Iris pigment epithelial cell (primary cell): ENCODE results near the gene WNT3.
A peak's percentile ranks its signal among the peaks of the same experiment; 100 is the strongest.
"Not testable (repeated sequence)": the region's sequence is repeated elsewhere in the genome, so short reads cannot be mapped to it uniquely, and the experiment has no call there.

ENCODE experiments used
- DNase-seq: peaks from one replicate; pipeline ENCODE4 v3.0.0-alpha.2; 2011; ENCODE audit warnings: low read depth

Gene WNT3, protein sequence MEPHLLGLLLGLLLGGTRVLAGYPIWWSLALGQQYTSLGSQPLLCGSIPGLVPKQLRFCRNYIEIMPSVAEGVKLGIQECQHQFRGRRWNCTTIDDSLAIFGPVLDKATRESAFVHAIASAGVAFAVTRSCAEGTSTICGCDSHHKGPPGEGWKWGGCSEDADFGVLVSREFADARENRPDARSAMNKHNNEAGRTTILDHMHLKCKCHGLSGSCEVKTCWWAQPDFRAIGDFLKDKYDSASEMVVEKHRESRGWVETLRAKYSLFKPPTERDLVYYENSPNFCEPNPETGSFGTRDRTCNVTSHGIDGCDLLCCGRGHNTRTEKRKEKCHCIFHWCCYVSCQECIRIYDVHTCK

DNA sequence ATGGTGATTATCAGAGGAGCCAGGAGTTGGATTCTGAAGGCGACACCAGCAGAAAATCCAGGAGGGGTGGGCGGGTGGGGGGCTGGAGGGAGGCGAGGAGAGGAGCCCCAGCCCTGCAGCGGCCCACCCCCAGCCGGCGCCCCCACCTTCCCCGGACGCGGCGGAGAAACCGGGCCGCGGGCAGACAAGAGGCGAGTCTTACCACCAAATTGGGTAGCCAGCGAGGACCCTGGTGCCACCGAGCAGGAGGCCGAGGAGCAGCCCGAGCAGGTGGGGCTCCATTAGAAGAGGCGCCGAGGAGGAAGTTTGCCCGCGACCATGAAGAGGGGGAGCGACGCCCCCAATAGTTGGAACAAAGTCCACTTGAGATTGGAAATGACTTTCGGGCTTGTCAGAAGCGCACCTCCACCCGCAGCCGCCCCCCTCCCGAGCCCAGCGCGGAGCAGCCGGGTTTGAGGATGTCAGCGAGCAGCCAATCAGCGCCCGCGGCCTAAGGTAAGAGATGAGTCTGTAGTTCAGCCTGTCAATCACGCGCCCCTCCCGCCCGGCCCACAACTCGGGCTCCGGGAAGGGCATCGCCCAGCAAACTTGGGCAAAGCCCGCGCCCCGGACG, at the start of gene WNT3:
WNT3 (minus strand) TSS at position 377 of the 613 bp plus-strand sequence; CDS start at position 282, 95 bp downstream.
- no peak for DNase-seq

DNA sequence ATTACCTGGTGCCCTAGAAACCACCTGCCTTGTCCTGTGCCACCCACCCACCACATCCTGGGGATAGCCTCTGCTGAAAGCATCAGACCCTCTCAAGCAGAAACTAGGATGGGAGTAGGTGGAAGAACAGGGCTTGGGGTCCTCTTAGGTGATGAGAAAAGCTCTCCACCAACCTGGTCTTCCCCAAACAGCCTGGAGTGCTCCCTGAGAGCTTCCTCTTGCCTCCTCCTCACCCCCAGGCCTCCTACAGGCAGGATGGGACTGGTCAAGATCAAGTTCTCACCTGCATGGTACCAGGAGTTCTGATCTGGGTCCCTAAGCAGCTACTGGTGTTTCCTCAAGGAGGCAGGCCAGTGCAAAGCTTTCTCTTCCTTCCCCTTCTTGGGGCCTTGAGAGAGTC, 48.3 kb upstream of the WNT3 start:
- DNase-seq = no peak

DNA sequence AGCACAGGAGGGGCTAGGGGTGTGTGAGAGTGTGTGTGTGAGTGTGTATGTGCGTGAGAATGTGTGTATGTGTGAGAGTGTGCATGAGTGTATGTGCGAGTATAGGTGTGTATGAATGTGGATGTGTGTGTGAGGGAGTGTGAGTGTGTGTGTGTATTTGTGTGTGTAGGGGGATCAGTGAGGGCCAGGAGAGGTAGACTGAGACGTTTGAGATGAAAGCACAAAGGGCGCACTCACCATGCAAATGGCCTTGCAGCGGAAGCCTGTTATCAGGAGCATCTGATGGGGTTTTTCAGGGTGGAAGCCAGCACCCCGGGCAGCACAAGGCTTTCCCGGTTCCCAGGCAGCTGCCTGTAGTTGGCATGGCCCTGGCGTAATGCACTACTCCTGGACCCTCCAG, 47.8 kb upstream of the WNT3 start:
- no peak for DNase-seq

DNA sequence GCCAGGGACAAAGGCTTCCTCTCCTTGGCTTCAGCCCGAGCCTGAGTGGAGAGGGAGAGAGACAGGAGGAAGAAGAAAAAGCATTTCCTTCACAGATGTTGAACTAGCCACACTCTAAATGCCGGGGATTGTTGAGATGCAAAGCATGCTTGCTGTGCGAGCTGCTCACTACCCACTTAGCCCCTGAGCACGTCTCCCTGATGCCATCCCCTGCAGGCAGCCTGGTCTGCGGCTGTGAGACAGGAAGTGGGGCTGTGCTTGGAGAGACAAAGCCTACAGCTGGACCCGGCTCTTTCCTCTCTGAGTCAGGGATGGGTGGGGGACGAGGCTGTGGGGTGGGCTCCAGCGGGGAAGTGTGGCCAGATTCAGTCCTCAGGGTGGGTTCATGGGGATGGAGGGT, 46.6 kb upstream of the WNT3 start:
- DNase-seq = peak; percentile 47

DNA sequence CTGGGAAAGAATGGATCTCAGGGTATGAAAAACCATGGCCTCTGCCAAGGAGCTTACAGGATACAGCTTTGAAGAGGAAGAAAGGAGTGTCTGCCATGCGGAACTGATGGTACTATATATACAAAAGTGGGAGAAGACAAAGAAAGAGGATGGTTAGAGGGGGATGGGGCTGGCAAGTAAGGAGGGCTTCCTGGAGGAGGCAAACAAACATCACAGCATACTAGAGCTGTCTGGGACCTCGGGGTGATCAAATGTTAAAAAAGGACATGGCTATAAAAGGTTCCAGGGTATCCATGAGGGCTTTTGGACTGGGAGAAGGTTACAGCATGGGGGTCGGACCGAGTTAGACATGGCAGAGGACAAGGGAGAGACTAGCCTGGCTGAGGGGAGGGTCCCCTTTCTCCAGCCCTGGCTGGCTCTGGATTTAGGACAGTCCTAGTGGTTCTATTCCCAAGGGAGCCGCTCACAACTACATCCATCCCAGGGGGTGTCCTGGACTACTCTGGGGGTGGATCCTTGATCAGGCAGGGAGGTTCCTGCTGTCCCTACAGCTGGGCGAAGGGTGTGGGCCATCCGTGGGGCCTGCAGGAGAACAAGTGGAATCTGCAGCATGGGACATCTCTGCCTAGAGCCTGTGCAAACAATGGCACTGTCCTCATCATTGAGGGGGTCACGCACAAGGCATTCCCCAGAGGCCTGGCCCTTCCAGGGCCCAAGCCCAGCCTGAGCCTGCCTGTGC, 45.1 kb upstream of the WNT3 start:
- no peak for DNase-seq

DNA sequence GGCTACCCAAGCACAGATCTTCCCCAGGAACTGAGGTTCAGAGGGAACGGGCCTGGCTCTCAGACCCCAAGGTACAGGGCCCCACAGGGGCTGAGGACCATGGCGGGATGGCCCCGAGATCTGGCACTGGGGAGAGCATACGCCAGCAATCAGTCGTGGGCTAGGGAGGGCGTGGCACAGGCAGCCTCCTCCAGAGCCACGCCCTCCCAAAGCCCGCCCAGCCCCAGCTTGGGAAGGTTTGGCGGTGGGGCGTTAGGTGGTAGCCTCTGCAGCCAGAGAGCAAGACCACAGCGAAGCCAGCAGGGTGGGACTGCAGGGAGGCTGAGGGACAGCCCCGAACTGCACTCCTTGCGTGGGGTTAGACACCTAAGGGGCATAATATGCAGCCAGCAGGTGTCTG, 44.5 kb upstream of the WNT3 start:
- no peak for DNase-seq

DNA sequence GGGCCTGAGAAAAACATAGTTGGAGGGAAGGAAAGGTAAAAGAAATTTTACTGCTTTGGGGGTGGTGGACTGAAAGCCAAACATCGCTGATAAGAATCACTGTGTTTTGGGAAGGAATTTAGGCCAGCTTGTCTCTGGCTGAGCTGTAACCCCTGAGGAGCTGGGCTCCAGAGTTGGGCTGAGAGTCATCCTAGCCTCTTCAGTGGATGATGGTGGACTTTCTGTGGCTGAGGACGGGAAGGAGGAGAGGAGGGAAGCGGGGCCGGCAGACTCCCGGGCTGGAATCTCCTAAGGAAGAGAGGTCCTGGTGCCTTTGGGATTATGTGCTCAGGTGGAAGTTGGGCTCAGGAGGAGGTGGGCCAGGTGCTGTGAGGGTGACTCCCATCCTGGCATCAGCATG, 41.5 kb upstream of the WNT3 start:
- DNase-seq = no peak

DNA sequence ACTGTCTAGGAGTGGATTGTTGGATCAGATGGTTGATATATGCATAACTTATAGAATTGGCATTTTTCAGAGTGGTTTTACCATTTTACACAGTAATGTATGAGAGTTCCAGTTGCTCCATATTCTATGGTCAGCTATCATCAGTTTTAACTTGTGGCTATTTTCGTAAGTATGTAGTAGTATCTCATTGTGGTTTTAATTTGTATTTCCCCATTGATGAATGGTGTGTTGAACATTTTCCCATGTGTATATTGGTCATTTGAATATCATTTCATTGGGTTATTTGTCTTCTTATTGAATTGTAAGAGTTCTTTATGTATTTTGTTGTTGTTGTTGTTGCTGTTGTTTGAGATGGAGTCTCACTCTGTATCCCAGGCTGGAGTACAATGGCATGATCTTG, 39.1 kb upstream of the WNT3 start:
- no peak for DNase-seq

DNA sequence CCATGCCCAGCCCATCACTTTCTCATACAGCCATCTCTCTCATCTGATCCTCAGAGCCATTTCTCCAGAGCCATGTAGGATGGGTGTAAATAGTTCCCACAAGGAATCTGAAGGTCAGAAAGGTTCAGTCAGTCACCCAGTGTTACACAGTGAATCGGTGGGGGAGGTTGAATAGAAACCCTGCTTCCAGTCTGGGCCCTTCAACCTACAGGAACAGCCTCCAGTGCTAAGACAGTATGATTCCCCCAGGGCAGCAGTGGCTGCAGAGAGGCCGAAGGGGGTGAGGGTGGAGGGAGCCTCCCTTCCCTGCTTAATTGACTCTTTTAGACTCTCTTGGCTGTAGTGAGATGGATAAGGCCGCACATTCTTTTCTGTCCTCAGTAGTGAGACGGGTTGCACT, 36.5 kb upstream of the WNT3 start:
- no peak for DNase-seq

DNA sequence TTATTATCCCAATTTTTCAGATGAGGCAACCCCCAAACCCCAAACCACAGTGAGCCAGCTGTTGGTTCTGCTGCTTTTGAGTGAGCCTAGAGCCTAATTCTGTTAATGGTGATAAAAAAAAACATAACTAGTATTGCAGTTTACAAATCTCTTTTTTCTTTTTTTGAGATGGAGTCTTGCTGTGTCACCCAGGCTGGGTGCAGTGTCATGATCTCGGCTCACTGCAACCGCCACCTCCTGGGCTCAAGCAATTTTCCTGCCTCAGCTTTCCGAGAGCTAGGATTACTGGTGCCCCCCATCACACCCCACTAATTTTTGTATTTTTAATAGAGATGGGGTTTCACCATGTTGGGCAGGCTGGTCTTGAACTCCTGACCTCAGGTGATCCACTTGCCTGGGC, 36.0 kb upstream of the WNT3 start:
- DNase-seq = no peak

DNA sequence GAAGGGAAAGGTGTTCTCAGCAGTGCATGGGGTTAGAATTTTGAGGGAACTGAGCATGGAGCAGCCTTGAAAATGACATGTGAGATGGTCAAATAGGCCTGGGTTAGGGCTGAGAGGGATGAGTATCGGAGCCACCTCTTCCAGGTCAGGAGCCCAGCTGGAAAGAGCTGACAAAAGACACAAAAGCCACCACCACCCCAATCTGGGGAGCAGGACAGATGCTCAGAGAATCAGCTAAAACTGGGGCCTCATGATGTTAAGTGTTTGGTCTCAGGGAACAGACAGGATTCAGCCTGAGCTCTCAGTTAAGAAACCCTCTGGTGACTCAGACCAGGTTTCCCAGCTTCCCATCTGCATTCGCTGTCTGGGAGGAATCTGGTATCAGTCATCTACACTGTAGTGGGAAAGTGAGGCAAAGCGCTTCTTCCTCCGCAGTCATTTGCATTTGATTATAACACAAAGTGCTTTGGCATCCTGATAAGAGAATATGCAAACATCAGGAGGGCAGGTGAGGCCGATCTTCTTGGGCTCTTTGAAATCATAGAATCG, 35.5 kb upstream of the WNT3 start:
- peak; percentile 50 for DNase-seq

DNA sequence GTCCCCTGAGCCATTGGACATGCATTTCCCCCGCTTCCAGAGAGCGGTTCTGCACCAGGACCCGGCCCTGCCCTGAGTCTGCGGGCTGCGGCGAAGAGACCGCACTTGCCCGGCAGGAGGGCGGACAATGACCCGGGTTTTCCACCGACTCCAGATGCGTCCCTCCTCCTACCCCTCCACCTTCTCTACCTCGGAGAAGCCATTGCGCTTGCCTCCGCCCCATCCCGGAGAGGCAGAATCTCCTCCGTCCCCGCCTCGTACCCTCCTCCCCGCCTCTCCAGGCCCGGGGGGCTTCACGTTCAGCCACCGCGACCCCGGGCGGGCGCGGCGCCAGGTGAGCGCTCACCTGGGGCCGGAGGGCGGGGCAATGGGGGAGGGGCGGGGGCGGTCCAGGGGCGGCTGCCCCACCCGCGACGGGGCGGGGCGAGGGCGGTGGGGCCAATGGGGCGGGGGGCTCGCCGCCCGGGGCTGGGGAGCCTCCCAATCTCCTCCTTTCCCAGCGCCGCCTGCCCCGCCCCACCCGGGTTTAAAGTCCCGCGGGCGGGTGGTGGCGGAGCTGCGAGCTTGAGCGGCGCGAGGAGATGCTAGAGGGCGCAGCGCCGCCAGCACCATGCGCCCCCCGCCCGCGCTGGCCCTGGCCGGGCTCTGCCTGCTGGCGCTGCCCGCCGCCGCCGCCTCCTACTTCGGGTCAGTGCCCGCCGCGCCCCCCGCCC, 32.7 kb upstream of the WNT3 start, which contains the start of gene WNT9B:
WNT9B (plus strand) TSS at position 555 of the 713 bp plus-strand sequence; CDS start at position 611, 56 bp downstream.
- DNase-seq = no peak

DNA sequence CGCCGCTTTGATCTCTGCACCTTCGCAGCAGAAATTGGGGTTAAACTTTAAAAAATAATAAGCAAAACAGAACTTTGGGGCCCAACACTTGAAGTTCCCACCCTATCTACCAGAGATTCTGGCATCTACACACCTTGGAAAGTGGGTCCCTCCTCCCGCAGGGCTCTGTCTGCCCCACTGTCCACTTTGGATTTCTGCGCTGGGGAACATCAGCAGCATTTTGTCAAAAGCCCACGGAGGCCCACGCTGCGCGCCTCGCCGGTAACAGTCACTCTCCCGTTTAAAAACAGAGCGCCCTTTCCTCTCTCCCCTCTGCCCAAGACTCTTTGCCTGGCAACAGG, 32.2 kb upstream of the WNT3 start:
- DNase-seq = no peak

DNA sequence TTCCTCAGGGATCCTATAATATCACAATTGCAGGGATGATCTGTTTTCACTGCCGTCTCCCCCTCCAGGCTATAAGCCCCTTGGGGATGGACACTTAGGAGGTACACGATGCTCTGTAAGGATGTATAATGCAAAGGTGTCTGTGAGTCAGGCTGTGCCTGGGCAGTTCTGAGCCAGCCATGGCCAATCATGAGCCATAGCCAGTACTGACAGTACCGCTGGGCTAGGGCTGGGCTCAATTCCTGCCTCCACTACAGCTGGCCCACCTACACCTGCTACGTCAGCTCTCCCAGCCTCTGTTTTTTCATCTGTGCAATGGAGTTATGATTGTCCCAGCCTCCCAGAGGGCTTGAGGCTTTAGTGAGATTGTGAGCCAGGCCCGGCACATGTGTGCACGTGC, 30.0 kb upstream of the WNT3 start:
- DNase-seq = no peak

DNA sequence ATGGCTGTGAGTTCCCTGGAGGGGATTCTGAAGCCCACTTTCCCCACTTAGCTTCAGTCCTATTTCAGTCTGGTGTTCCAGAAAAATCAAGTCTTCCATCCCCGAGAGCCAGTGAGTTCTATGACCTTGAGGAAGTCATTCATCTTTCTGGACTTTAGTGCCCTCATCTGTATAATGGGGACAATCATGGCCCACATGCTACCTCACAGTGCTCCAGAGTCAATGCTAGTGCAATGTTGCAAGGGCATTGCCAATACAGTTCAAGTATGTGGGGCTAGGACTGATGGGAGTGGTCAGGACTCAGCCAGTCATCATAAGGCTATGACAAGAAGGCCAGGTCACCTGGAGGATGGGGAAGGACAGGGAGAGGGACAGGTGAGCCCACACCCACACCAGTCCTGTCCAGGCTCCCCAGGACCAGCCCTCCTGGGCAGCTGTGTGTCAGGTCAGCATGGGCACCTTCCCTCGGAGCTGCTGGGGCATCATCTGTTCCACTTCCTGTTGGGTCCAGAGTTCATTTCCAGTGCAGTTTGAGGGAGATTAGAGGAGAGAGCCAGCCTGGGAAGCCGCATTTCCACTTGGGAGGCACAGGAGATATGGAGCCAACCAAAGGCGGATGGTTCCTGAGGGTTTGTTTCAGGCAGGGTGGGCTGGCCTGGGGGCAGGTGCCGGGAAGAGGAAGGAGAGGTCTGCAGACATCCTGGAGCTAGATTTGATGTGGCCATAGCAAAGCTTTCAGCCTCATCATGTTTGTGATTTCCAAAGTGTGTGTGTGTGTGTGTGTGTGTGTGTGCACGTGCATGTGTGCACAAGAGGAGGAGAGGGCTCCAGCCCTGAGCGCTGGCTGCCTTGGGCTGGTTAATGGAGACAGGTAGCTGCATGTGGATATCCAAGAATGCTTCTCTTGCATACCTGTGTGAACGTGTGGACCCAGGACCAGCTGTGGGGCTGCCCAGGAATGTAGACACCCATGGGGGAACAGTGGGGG, 29.0 kb upstream of the WNT3 start:
- DNase-seq = no peak

DNA sequence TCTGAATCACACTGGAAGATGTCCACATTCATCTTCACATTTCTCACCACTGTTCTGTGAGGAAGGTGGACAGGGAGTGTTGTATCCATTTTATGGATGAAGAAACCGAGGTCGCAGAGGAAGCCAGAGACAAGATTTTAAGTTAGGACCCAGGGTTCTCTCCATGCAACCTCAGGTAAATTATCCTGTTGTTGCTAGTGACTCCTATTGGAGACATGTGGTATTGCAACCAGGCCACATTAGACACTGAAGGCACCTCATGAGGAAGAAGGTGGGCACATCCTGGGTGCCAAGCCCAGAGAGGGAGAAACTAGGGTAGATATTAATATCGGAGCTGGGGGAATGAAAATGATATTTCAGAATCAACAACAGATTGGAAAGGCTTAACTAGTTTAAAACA, 24.3 kb upstream of the WNT3 start:
- DNase-seq = no peak

DNA sequence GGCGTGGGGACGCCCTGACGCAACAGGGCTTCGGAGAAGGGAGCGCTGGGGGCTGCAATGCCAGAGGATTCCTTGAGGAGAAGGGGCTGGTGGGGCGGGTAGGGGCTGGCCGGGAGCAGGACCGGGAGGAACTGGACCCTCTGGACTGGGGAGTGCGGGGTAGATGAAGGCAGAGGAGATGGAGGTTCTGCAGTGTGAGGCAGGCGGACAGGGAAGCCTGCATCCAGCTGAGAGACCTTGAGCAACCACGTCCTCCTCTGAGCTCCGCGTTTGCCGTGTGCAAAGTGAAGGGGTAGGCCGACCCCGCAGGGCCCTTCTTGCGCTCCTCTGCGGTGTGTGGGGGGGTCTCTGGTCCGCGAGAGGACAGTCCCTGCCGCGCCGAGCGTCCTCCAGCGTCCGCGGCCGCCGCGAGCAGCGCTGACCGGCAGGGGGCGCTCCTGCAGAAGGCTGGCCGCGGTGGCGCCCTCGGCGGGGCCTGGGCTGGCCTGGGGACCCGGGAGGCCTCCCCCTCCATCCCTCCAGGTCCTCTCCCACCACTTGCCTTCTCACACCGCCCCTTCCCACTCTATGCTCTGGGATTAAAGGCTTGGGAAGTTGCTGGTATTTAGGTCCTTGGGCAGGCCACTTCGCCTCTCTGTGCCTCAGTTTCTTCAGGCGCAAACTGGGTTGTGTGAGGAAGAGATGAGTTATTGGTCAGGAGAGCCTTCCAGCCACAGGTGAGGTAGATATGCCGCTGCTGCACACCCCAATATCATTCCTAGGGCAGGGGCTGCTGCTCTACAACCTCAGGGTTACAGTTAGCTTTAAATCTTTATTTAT, 23.3 kb upstream of the WNT3 start:
- DNase-seq = no peak

DNA sequence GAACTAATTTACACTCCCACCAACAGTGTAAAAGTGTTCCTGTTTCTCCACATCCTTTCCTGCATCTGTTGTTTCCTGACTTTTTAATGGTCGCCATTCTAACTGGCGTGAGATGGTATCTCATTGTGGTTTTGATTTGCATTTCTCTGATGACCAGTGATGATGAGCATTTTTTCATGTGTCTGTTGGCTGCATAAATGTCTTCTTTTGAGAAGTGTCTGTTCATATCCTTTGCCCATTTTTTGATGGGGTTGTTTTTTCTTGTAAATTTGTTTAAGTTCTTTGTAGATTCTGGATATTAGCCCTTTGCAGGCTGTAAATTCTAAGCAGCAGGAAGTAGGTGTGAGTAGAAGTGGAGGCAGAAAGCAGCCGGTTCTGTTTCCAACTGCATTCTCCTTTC, 22.1 kb upstream of the WNT3 start:
- not testable (repeated sequence) for DNase-seq

DNA sequence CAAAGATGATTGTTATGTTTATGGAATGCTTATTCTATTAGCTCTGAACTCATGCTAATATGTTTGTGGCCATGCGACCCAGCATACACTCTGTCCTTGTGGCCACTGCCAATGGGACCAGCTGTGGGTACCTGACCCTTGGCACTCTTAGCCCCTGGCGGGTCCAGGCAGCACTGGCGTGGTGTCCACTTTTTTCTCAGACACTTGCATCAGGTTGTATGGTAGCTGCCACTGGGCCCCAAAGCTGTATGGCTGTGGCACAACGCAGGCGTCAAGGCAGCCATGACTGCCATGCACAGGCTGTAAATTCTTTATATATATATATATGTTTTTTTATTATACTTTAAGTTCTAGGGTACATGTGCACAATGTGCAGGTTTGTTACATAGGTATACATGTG, 20.7 kb upstream of the WNT3 start:
- DNase-seq = no peak

DNA sequence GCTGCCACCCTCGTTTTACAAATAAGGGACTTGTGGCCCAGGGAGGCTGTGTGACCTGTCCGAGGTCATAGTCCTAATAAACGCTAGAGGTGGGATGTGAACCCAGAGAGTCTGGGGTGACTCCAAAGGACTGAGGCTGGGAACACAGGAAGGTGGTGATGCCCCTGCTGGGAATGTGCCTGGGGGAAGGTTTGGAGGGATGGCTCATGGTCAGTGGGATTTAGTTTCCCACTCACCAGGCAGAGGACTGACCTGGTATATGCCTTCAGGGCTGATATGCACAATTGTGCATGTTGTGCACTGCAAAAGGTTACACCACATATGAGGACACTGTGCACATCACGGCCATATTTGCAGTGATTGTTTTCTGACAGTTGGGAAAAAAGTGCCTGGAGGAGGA, 19.0 kb upstream of the WNT3 start:
- DNase-seq = no peak
